ENCODE measurements around the gene SLC4A5.

SLC4A5 gene

DNA sequence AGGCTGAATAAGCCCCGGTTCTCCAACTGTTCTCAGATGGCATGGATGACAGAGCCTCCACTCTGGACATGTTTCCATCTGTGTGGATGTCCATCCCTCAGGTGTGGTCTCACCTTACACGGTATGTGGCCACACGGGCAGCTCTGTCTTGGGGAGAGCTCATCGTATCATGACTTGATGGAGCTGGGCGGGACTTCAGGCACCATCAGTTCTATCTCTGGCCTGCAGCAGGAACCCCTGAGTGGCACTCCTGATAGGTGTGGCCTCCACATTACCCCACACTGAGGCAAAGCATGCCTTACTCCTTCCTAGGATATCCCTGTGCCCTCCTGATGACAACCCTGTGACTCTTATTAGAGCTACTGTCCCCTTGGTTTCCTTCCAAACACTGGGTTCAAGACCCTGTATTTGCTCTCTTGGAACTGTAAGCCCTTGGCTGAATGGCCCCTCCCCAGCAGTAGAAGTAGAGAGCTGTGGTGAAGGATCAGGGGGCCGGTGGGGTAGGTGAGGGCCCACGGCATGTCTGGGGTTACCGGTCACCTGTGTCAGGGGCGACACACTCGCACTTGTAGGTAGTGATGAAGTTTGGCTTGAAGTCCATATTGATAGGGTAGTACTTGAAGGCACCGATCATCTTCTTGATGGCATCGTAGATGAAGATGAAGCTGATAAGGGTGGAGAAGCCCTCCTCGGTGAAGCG, 96.6 kb downstream of the SLC4A5 start:
- DNase-seq (ENCODE audit: low spot score), result no peak
- TF ChIP-seq, protein P1, sequence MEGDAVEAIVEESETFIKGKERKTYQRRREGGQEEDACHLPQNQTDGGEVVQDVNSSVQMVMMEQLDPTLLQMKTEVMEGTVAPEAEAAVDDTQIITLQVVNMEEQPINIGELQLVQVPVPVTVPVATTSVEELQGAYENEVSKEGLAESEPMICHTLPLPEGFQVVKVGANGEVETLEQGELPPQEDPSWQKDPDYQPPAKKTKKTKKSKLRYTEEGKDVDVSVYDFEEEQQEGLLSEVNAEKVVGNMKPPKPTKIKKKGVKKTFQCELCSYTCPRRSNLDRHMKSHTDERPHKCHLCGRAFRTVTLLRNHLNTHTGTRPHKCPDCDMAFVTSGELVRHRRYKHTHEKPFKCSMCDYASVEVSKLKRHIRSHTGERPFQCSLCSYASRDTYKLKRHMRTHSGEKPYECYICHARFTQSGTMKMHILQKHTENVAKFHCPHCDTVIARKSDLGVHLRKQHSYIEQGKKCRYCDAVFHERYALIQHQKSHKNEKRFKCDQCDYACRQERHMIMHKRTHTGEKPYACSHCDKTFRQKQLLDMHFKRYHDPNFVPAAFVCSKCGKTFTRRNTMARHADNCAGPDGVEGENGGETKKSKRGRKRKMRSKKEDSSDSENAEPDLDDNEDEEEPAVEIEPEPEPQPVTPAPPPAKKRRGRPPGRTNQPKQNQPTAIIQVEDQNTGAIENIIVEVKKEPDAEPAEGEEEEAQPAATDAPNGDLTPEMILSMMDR (conservative IDR thresholded peaks at IDR 0.05; ENCODE audit: low read depth), result no peak
- H3K27ac ChIP-seq, result no peak overlapping the region
- ChIA-PET POLR2A (ENCODE audit: low non-redundant PET) (no interaction called here), CTCF (interaction anchor here (0.9 kb wide), 1 partner anchor 45 kb away, joined by 4 read pairs; no protein-coding TSS in a partner anchor)

GRCh38 chr2:74244286-74244685, 98.9 kb downstream of the SLC4A5 start:
- ChIA-PET CTCF (no interaction called here), POLR2A (ENCODE audit: low non-redundant PET) (no interaction called here)
- no peak overlapping the region for H3K27ac ChIP-seq
- TF ChIP-seq, protein P1 (conservative IDR thresholded peaks at IDR 0.05; ENCODE audit: low read depth), result no peak
- no peak for DNase-seq (ENCODE audit: low spot score)

GRCh38 chr2:74242354-74243071, 100.7 kb downstream of the SLC4A5 start:
- ChIA-PET CTCF (interaction anchor here (0.6 kb wide), 1 partner anchor 148 kb away, joined by 4 read pairs; no protein-coding TSS in a partner anchor), POLR2A (ENCODE audit: low non-redundant PET) (interaction anchor here (0.6 kb wide), 1 partner anchor 131 kb away, joined by 3 read pairs; no protein-coding TSS in a partner anchor)
- TF ChIP-seq, protein P1 (conservative IDR thresholded peaks at IDR 0.05; ENCODE audit: low read depth), result no peak

DNA sequence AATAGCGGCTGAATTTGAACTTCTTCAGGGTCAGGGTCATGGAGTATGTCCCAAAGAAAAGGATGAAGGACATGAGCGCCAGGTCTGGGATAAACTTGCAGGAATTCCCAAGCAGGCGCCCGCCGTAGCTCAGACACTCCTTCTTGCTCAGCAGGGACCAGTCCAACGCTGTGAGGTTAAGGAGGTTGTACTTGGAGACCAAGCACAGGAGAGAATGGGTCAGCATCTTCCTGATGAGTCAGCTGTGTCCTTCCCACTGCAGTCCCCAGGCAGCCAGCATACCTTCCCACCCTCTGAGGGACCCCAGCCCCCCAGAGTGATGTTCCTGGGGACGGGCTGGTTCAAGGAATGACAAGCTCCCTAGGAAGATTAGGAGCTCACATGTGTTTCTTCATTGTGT, 103.9 kb downstream of the SLC4A5 start:
- no peak overlapping the region for H3K27ac ChIP-seq
- ChIA-PET CTCF (no interaction called here), POLR2A (ENCODE audit: low non-redundant PET) (no interaction called here)
- DNase-seq (ENCODE audit: low spot score), result no peak
- TF ChIP-seq, protein P1 (conservative IDR thresholded peaks at IDR 0.05; ENCODE audit: low read depth), result no peak

More at GRCh38 chr2:74242354-74243071, 100.7 kb downstream of the SLC4A5 start:
- no peak overlapping the region for H3K27ac ChIP-seq
- DNase-seq (ENCODE audit: low spot score), result no peak

DNA sequence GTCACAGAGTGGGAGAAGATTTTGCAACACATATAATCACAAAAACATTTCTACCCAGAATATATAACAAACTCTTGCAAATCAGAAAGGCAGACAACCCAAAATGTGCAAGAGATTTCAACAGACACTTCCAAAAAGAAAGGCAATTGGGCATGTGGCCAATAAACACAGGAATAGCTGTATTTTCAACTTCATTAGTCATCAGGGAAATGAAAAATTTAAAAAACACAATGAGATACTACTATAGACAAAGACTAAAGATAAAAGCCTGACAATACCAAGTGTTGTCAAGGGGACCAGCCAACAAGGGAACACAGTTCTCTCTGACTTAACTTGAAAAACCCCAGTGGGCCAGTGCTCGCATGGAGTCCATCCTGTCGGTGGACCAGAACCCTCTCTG, 104.3 kb downstream of the SLC4A5 start:
- TF ChIP-seq, protein P1 (conservative IDR thresholded peaks at IDR 0.05; ENCODE audit: low read depth), result no peak
- ChIA-PET CTCF (no interaction called here), POLR2A (ENCODE audit: low non-redundant PET) (no interaction called here)
- no peak for DNase-seq (ENCODE audit: low spot score)
- H3K27ac ChIP-seq, result no peak overlapping the region

GRCh38 chr2:74235041-74235440, 108.2 kb downstream of the SLC4A5 start:
- TF ChIP-seq, protein P1 (conservative IDR thresholded peaks at IDR 0.05; ENCODE audit: low read depth), result no peak
- H3K27ac ChIP-seq, result no peak overlapping the region
- DNase-seq (ENCODE audit: low spot score), result no peak
- ChIA-PET POLR2A (ENCODE audit: low non-redundant PET) (no interaction called here), CTCF (no interaction called here)
